Measurements from ENCODE around the gene ELP4.

GRCh38 chr11:31619980-31620379 is 110.4 kb downstream of the ELP4 start:
- TF ChIP-seq CTCF (IDR thresholded peaks at IDR 0.05) (no peak), POLR2A (IDR thresholded peaks at IDR 0.05) (no peak)
